Vagina (tissue), 2 donors: Measurements from ENCODE around the gene C11orf24.

ENCODE experiments used
- POLR2A ChIP-seq, 2 donors: fragments of 450-650 bp; IDR thresholded peaks; one replicate each; pipeline ENCODE4 v1.6.1; 2017; ENCODE audit warnings: antibody characterized with exemption in 2 of 2, mild to moderate bottlenecking in 2 of 2, moderate library complexity in 2 of 2
- POLR2AphosphoS5 ChIP-seq, 2 donors: sonication (generic); formaldehyde crosslinking; IDR thresholded peaks; one replicate each; pipeline ENCODE4 v1.9.0; 2017; ENCODE audit warnings: antibody characterized with exemption in 2 of 2, mild to moderate bottlenecking in 2 of 2, low read depth in 1 of 2; ENCODE audit not compliant: insufficient read depth in 1 of 2
- TF ChIP-seq, protein P1 (sequence below), 3 experiments: fragments of 450-650 bp in 2 of 3; fragments of 200-600 bp in 1 of 3; sonication (generic) in 1 of 3; IDR thresholded peaks; one replicate each; pipeline ENCODE4 v1.5.1; 2017 to 2019; ENCODE audit warnings: antibody characterized with exemption in 3 of 3, mild to moderate bottlenecking in 2 of 3, moderate library complexity in 2 of 3

DNA sequence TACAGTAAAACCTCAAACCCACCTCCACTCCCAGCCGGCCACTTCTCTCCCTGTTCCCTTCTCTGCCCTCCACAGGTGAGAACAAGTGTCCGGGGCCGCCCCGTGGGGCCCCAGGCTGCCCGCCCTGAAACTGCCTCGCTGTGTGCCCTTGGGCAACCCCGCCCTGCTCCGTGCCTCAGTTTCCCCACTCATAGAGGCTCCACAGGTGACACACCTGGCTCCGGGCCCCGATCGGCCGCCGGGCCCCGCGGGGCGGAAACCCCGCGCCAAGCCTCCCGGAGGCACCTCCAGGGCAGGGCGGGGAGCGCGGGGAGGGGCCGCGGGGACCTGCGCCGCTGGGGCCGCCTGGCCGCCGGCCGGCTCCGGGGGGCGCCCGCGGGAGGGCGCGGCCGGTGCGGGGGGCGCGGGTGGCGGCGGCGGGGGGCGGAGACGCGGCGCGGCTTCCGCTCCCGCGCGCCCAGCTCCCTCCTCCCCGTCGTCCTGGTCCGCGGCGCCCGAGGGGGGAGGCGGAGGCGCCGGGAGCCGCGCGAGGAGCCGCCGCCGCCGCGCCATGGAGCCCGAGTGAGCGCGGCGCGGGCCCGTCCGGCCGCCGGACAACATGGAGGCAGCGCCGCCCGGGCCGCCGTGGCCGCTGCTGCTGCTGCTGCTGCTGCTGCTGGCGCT is 40.5 kb upstream of the C11orf24 start, which contains the start of gene LRP5:
- TF ChIP-seq, protein P1, sequence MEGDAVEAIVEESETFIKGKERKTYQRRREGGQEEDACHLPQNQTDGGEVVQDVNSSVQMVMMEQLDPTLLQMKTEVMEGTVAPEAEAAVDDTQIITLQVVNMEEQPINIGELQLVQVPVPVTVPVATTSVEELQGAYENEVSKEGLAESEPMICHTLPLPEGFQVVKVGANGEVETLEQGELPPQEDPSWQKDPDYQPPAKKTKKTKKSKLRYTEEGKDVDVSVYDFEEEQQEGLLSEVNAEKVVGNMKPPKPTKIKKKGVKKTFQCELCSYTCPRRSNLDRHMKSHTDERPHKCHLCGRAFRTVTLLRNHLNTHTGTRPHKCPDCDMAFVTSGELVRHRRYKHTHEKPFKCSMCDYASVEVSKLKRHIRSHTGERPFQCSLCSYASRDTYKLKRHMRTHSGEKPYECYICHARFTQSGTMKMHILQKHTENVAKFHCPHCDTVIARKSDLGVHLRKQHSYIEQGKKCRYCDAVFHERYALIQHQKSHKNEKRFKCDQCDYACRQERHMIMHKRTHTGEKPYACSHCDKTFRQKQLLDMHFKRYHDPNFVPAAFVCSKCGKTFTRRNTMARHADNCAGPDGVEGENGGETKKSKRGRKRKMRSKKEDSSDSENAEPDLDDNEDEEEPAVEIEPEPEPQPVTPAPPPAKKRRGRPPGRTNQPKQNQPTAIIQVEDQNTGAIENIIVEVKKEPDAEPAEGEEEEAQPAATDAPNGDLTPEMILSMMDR (IDR thresholded peaks at IDR 0.05), result no peak
- no peak for TF ChIP-seq POLR2AphosphoS5 (IDR thresholded peaks at IDR 0.05; ENCODE audit: insufficient read depth in 1 of 2, low read depth in 1 of 2)
- no peak for TF ChIP-seq POLR2A (IDR thresholded peaks at IDR 0.05)
